ENCODE results near the gene INSRR.

The INSRR gene

DNA sequence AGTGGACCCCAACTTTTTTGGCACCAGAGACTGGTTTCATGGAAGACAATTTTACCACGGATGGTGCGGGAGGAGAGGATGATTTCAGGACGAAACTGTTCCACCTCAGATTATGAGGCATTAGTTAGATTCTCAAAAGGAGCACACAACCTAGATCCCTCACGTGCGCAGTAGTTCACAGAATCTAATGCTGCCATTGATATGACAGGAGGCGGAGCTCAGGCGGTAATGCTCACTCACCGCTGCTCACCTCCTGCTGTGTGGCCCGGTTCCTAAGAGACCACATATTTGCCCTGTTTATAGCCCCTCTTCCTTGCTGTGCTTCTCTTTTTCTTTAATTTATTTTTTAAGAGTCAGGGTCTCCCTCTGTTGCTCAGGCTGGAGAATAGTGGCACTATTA, 6.3 kb upstream of the INSRR start:
- H3K79me1 ChIP-seq (ENCODE audit: low read depth, low read length), result no peaks in the 10 kb centered on the region
- no peaks in the 10 kb centered on the region for H3K36me3 ChIP-seq (replicated peaks in 1 of 2; ENCODE audit: control insufficient read depth in 2 of 2, insufficient read depth in 2 of 2, low read length in 2 of 2)
- peaks cover 11 to 83% (median 41%) of the 10 kb centered on the region in 3 experiments for H3K27me3 ChIP-seq (ENCODE audit: control insufficient read depth in 3 of 3, insufficient read depth in 3 of 3, low read depth in 1 of 3, low read length in 3 of 3)

GRCh38 chr1:156864796-156865195, 5.9 kb upstream of the INSRR start:
- peak overlapping the region; percentile 9 for H3K9ac ChIP-seq (ENCODE audit: low read depth, low read length, poor library complexity)
- no peak overlapping the region for H2AK5ac ChIP-seq (ENCODE audit: low read depth, low read length)
- peaks cover 11 to 83% (median 45%) of the 10 kb centered on the region in 3 experiments for H3K27me3 ChIP-seq (ENCODE audit: control insufficient read depth in 3 of 3, insufficient read depth in 3 of 3, low read depth in 1 of 3, low read length in 3 of 3)
- no peak overlapping the region for H2AFZ ChIP-seq (ENCODE audit: low read length)
- no peak overlapping the region for H3K27ac ChIP-seq (replicated peaks; ENCODE audit: low read length)
- peak overlapping the region; percentile 80 for H3K23ac ChIP-seq (ENCODE audit: low read depth, low read length, poor library complexity)
- H3K14ac ChIP-seq (ENCODE audit: low read length), result no peak overlapping the region
- H2BK5ac ChIP-seq (ENCODE audit: low read length), result no peak overlapping the region
- H3K9me3 ChIP-seq (replicated peaks in 1 of 2; ENCODE audit: control insufficient read depth in 2 of 2, insufficient read depth in 1 of 2, low read depth in 1 of 2, low read length in 2 of 2), result no peaks in the 10 kb centered on the region
- H4K8ac ChIP-seq (ENCODE audit: low read depth, low read length), result no peak overlapping the region
- H3K36me3 ChIP-seq (replicated peaks in 1 of 2; ENCODE audit: control insufficient read depth in 2 of 2, insufficient read depth in 2 of 2, low read length in 2 of 2), result no peaks in the 10 kb centered on the region
- peak overlapping the region in 1 of 2 donors; percentile 36 for H3K4me3 ChIP-seq (ENCODE audit: low read length in 2 of 2)
- peak overlapping the region; percentile 29 for H3K18ac ChIP-seq (ENCODE audit: low read length)
- no CpG with 5 or more reads among the region's 4 CpGs for WGBS, 2 donors (ENCODE audit: extremely low coverage in 2 of 2, insufficient read length in 2 of 2, insufficient replicate concordance in 1 of 2)
- no peak overlapping the region for H2BK120ac ChIP-seq (ENCODE audit: low read depth, low read length)
- no peaks in the 10 kb centered on the region for H3K79me1 ChIP-seq (ENCODE audit: low read depth, low read length)
- peak overlapping the region; percentile 86 for H2BK15ac ChIP-seq (ENCODE audit: low read length)
- peaks cover 19 to 20% of the 10 kb centered on the region in 2 donors for H3K4me1 ChIP-seq (ENCODE audit: control insufficient read depth in 2 of 2, insufficient read depth in 1 of 2, low read depth in 1 of 2, low read length in 2 of 2)
- H3K4ac ChIP-seq (ENCODE audit: low read length), result no peak overlapping the region
- no peak for DNase-seq (ENCODE audit: low spot score)
- no peak overlapping the region for H3K4me2 ChIP-seq (ENCODE audit: insufficient read depth, low read length, poor library complexity, severe bottlenecking)
- no peak overlapping the region for H4K91ac ChIP-seq (ENCODE audit: low read depth, low read length, poor library complexity)
- no peak overlapping the region for H2BK12ac ChIP-seq (ENCODE audit: low read length)

More for the DNA sequence above, 6.3 kb upstream of the INSRR start:
- Histone ChIP-seq H4K91ac (ENCODE audit: low read depth, low read length, poor library complexity) (no peak overlapping the region), H2AFZ (ENCODE audit: low read length) (no peak overlapping the region), H3K18ac (ENCODE audit: low read length) (no peak overlapping the region), H2BK120ac (ENCODE audit: low read depth, low read length) (no peak overlapping the region), H2BK12ac (ENCODE audit: low read length) (no peak overlapping the region), H3K4me3 (ENCODE audit: low read length in 2 of 2) (no peak overlapping the region), H3K4ac (ENCODE audit: low read length) (no peak overlapping the region), H3K9ac (ENCODE audit: low read depth, low read length, poor library complexity) (no peak overlapping the region), H3K27ac (replicated peaks; ENCODE audit: low read length) (no peak overlapping the region), H3K9me3 (replicated peaks in 1 of 2; ENCODE audit: control insufficient read depth in 2 of 2, insufficient read depth in 1 of 2, low read depth in 1 of 2, low read length in 2 of 2) (no peaks in the 10 kb centered on the region), H3K4me1 (ENCODE audit: control insufficient read depth in 2 of 2, insufficient read depth in 1 of 2, low read depth in 1 of 2, low read length in 2 of 2) (peaks cover 15 to 19% of the 10 kb centered on the region in 2 donors), H2BK5ac (ENCODE audit: low read length) (no peak overlapping the region), H3K4me2 (ENCODE audit: insufficient read depth, low read length, poor library complexity, severe bottlenecking) (no peak overlapping the region), H2BK15ac (ENCODE audit: low read length) (peak overlapping the region; percentile 55), H3K23ac (ENCODE audit: low read depth, low read length, poor library complexity) (no peak overlapping the region), H3K14ac (ENCODE audit: low read length) (no peak overlapping the region), H4K8ac (ENCODE audit: low read depth, low read length) (no peak overlapping the region), H2AK5ac (ENCODE audit: low read depth, low read length) (no peak overlapping the region)
- no CpG with 5 or more reads among the region's 9 CpGs for WGBS, 2 donors (ENCODE audit: extremely low coverage in 2 of 2, insufficient read length in 2 of 2, insufficient replicate concordance in 1 of 2)
- no peak for DNase-seq (ENCODE audit: low spot score)

DNA sequence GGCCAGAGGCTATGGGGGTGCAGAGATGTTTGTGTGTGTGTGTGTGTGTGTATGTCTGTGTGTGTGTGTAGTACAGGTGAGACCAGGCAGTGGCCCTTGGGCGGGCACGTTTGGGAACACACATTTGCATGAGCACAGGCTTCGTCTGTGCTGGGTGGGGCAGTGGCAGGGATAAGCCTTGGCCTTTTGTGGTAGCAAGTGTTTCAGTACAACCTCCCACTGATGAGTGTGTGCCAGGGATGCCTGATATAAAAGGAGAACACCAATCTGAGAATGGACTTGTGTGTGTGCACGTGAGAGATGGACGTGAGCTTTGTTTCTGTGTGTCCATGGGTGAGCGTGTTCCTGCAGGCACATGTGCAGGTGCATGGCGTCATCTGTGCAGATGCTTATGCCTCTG, 4.7 kb upstream of the INSRR start:
- H3K4me3 ChIP-seq (ENCODE audit: low read length in 2 of 2), result no peak overlapping the region
- H3K79me1 ChIP-seq (ENCODE audit: low read depth, low read length), result no peaks in the 10 kb centered on the region
- no peaks in the 10 kb centered on the region for H3K36me3 ChIP-seq (replicated peaks in 1 of 2; ENCODE audit: control insufficient read depth in 2 of 2, insufficient read depth in 2 of 2, low read length in 2 of 2)
- no peak overlapping the region for H2BK15ac ChIP-seq (ENCODE audit: low read length)
- H2BK5ac ChIP-seq (ENCODE audit: low read length), result no peak overlapping the region
- no peak overlapping the region for H2AK5ac ChIP-seq (ENCODE audit: low read depth, low read length)
- no peak overlapping the region for H3K27ac ChIP-seq (replicated peaks; ENCODE audit: low read length)
- H3K18ac ChIP-seq (ENCODE audit: low read length), result no peak overlapping the region
- H3K14ac ChIP-seq (ENCODE audit: low read length), result no peak overlapping the region
- no CpG with 5 or more reads among the region's 7 CpGs for WGBS, 2 donors (ENCODE audit: extremely low coverage in 2 of 2, insufficient read length in 2 of 2, insufficient replicate concordance in 1 of 2)
- peaks cover 21 to 29% of the 10 kb centered on the region in 2 donors for H3K4me1 ChIP-seq (ENCODE audit: control insufficient read depth in 2 of 2, insufficient read depth in 1 of 2, low read depth in 1 of 2, low read length in 2 of 2)
- H3K4me2 ChIP-seq (ENCODE audit: insufficient read depth, low read length, poor library complexity, severe bottlenecking), result no peak overlapping the region
- no peak overlapping the region for H3K4ac ChIP-seq (ENCODE audit: low read length)
- H3K27me3 ChIP-seq (ENCODE audit: control insufficient read depth in 3 of 3, insufficient read depth in 3 of 3, low read depth in 1 of 3, low read length in 3 of 3), result peaks cover 11 to 88% (median 56%) of the 10 kb centered on the region in 3 experiments
- H3K9me3 ChIP-seq (replicated peaks in 1 of 2; ENCODE audit: control insufficient read depth in 2 of 2, insufficient read depth in 1 of 2, low read depth in 1 of 2, low read length in 2 of 2), result no peaks in the 10 kb centered on the region
- H4K91ac ChIP-seq (ENCODE audit: low read depth, low read length, poor library complexity), result no peak overlapping the region
- peak overlapping the region; percentile 70 for H3K23ac ChIP-seq (ENCODE audit: low read depth, low read length, poor library complexity)
- no peak for DNase-seq (ENCODE audit: low spot score)
- no peak overlapping the region for H2BK120ac ChIP-seq (ENCODE audit: low read depth, low read length)
- no peak overlapping the region for H2AFZ ChIP-seq (ENCODE audit: low read length)
- peak overlapping the region; percentile 55 for H3K9ac ChIP-seq (ENCODE audit: low read depth, low read length, poor library complexity)
- no peak overlapping the region for H4K8ac ChIP-seq (ENCODE audit: low read depth, low read length)
- no peak overlapping the region for H2BK12ac ChIP-seq (ENCODE audit: low read length)

GRCh38 chr1:156862997-156863599, 4.2 kb upstream of the INSRR start:
- no peak overlapping the region for H3K4ac ChIP-seq (ENCODE audit: low read length)
- no peak overlapping the region for H3K18ac ChIP-seq (ENCODE audit: low read length)
- H3K27me3 ChIP-seq (ENCODE audit: control insufficient read depth in 3 of 3, insufficient read depth in 3 of 3, low read depth in 1 of 3, low read length in 3 of 3), result peaks cover 11 to 88% (median 62%) of the 10 kb centered on the region in 3 experiments
- no peak overlapping the region for H2BK12ac ChIP-seq (ENCODE audit: low read length)
- H3K9me3 ChIP-seq (replicated peaks in 1 of 2; ENCODE audit: control insufficient read depth in 2 of 2, insufficient read depth in 1 of 2, low read depth in 1 of 2, low read length in 2 of 2), result no peaks in the 10 kb centered on the region
- H4K91ac ChIP-seq (ENCODE audit: low read depth, low read length, poor library complexity), result no peak overlapping the region
- no peak overlapping the region for H2AK5ac ChIP-seq (ENCODE audit: low read depth, low read length)
- no peak overlapping the region for H2BK5ac ChIP-seq (ENCODE audit: low read length)
- H3K36me3 ChIP-seq (replicated peaks in 1 of 2; ENCODE audit: control insufficient read depth in 2 of 2, insufficient read depth in 2 of 2, low read length in 2 of 2), result no peaks in the 10 kb centered on the region
- peak overlapping the region; percentile 35 for H3K23ac ChIP-seq (ENCODE audit: low read depth, low read length, poor library complexity)
- no peak overlapping the region for H3K27ac ChIP-seq (replicated peaks; ENCODE audit: low read length)
- H3K9ac ChIP-seq (ENCODE audit: low read depth, low read length, poor library complexity), result no peak overlapping the region
- no peak overlapping the region for H4K8ac ChIP-seq (ENCODE audit: low read depth, low read length)
- peaks cover 27 to 33% of the 10 kb centered on the region in 2 donors for H3K4me1 ChIP-seq (ENCODE audit: control insufficient read depth in 2 of 2, insufficient read depth in 1 of 2, low read depth in 1 of 2, low read length in 2 of 2)
- no peak overlapping the region for H3K4me3 ChIP-seq (ENCODE audit: low read length in 2 of 2)
- no peak overlapping the region for H3K4me2 ChIP-seq (ENCODE audit: insufficient read depth, low read length, poor library complexity, severe bottlenecking)
- H2BK15ac ChIP-seq (ENCODE audit: low read length), result no peak overlapping the region
- DNase-seq (ENCODE audit: low spot score), result no peak
- H2AFZ ChIP-seq (ENCODE audit: low read length), result no peak overlapping the region
- H2BK120ac ChIP-seq (ENCODE audit: low read depth, low read length), result no peak overlapping the region
- WGBS, 2 donors (ENCODE audit: extremely low coverage in 2 of 2, insufficient read length in 2 of 2, insufficient replicate concordance in 1 of 2), result no CpG with 5 or more reads among the region's 10 CpGs
- no peak overlapping the region for H3K14ac ChIP-seq (ENCODE audit: low read length)
- no peaks in the 10 kb centered on the region for H3K79me1 ChIP-seq (ENCODE audit: low read depth, low read length)
